Mucosa of descending colon (tissue), 3 donors: ENCODE data around the gene EVA1A. TPM values are rescaled to one million over a fixed set of nuclear protein-coding genes. Genes with fewer than 3 reads are reported as not detected.

Source experiments
- ATAC-seq: fragments of 200-7000 bp; cut with Tn5 transposase; one replicate; pipeline ENCODE4 v1.9.1; 2020; ENCODE audit warnings: mild to moderate bottlenecking, moderate library complexity
- DNase-seq, 3 donors: peaks; one replicate each; pipeline ENCODE4 v3.0.0-alpha.2; 2020
- H3K36me3 ChIP-seq: fragments of 200-600 bp; one replicate; pipeline ENCODE4 v1.8.0; 2021; ENCODE audit warnings: low read depth, mild to moderate bottlenecking
- H3K4me1 ChIP-seq: fragments of 200-600 bp; one replicate; pipeline ENCODE4 v1.8.0; 2021; ENCODE audit warnings: low read depth, mild to moderate bottlenecking
- H3K4me3 ChIP-seq: fragments of 200-600 bp; one replicate; pipeline ENCODE4 v1.8.0; 2021; ENCODE audit warnings: mild to moderate bottlenecking
- H3K9me3 ChIP-seq: fragments of 200-600 bp; one replicate; pipeline ENCODE4 v1.8.0; 2021; ENCODE audit warnings: mild to moderate bottlenecking
- intact Hi-C, 2 donors: fragments of 100-400 bp; cut with DNase I in 1 of 2; cut with micrococcal nuclease in 1 of 2; formaldehyde crosslinking; loops; one replicate each; pipeline versions ENCODE4 v1.11.0 to v1.11.1; 2022; cut with DNase I, micrococcal nuclease
- total RNA-seq, 3 donors: library from RNA; stranded (reverse); fragmentation: NEBNext Ultra II Directional in 2 of 3; extraction: Animal tissue kit (Norgen Biotek cat#: 25700) in 2 of 3; gene quantifications; one replicate each; pipeline versions ENCODE4 v1.2.1 to v1.2.4, GENCODE V29; 2021 to 2023
- TF ChIP-seq, protein P1 (sequence below): fragments of 200-600 bp; IDR thresholded peaks from one replicate; pipeline ENCODE4 v1.8.0; 2022; ENCODE audit warnings: antibody characterized with exemption, mild to moderate bottlenecking
- donor health status: DM: no; HTN: no; CAD: no; lungs with moderate emphysema.
- donor health status: DM: no; HTN: no; CAD: no.
- donor health status: DM: no; HTN: yes; CAD: no.

The EVA1A gene
- total RNA-seq, 3 donors from 2014 or later = 0.72 to 1.3 TPM; not detected in 1

- Histone ChIP-seq H3K9me3 (no peaks in the 10 kb centered on the region), H3K36me3 (no peaks in the 10 kb centered on the region), H3K4me1 (no peaks in the 10 kb centered on the region), H3K4me3 (no peak overlapping the region)
- TF ChIP-seq, protein P1, sequence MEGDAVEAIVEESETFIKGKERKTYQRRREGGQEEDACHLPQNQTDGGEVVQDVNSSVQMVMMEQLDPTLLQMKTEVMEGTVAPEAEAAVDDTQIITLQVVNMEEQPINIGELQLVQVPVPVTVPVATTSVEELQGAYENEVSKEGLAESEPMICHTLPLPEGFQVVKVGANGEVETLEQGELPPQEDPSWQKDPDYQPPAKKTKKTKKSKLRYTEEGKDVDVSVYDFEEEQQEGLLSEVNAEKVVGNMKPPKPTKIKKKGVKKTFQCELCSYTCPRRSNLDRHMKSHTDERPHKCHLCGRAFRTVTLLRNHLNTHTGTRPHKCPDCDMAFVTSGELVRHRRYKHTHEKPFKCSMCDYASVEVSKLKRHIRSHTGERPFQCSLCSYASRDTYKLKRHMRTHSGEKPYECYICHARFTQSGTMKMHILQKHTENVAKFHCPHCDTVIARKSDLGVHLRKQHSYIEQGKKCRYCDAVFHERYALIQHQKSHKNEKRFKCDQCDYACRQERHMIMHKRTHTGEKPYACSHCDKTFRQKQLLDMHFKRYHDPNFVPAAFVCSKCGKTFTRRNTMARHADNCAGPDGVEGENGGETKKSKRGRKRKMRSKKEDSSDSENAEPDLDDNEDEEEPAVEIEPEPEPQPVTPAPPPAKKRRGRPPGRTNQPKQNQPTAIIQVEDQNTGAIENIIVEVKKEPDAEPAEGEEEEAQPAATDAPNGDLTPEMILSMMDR = no peak
- ATAC-seq (no peak), DNase-seq (no peak)
- intact Hi-C loops = no loop called here
Measured at GRCh38 chr2:75577280-75577679, 16.5 kb upstream of the EVA1A start.

- TF ChIP-seq, protein P1 = no peak
- H3K9me3 ChIP-seq = no peaks in the 10 kb centered on the region
- no peak for ATAC-seq
- intact Hi-C loops = no loop called here
- no peak overlapping the region for H3K4me3 ChIP-seq
- DNase-seq = no peak
- no peaks in the 10 kb centered on the region for H3K4me1 ChIP-seq
- H3K36me3 ChIP-seq = no peaks in the 10 kb centered on the region
Measured at GRCh38 chr2:75574106-75574505, 13.4 kb upstream of the EVA1A start.

DNA sequence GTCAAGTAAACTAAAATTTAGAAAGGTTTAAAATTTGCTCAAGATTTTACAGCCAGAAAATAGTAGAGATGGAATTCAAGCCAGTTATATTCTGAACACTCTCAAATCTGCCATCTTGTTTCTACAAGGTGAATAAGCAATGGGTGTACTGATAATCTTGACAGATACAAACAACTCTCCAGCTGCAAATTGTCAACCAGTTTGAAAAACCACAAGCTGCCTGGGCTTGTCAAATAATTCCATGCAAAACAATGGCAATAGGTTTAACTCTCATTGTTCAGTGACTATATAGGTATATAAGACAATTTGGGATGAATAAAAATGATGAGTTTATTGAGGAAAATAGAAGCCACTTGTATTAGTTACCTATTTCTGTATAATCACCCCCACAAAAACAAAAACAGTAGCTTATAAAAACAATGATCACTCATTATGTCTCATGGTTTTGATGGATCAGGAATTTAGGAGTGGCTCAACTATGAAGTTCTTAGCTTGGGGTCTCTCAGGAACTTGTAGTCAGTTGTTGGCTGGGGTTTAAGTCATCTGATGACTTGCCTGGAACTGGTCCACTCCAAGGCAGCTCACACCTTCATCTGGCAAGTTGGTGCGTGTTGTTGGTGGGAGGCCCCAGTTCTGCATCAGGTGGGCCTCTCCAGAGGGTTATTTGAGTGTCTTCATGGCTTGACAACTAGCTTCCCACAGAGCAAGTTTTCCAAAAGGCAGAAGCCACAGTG, 12.6 kb upstream of the EVA1A start:
- ATAC-seq (no peak), DNase-seq (no peak)
- H3K4me1 ChIP-seq = no peaks in the 10 kb centered on the region

DNA sequence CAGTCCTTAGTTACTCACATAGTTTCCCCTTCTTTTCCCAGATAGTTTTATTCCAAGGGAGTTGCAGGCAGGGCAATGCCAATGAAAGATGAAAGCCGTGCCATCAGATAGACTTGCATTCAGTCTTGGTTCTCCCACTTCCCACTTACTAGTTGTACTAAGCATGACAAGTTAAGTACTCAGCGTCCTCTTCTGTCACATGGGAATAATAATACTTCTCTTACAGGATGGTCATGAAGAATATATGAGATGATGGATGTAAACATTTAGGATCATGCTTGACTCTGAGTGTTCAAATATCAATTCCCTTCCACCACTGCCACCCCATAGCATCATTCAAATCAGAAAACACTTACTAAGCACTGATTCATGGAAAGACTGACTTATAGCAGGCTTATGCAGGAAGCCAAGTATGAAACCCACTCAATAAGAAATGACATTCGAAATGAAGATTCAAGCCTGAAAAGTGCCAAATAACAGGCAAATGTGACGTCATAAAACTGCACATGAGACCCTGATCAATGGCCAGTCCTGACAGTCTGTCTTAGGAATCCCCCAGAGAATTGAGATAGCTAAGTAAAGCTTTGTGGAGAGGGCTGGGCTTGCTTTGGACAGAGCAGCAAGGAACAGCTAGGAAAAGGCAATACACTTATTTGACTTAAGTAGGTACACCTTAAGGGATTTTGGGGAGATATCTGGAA, 11.1 kb upstream of the EVA1A start:
- ATAC-seq (no peak), DNase-seq (no peak)
- Histone ChIP-seq H3K9me3 (no peaks in the 10 kb centered on the region), H3K4me1 (no peaks in the 10 kb centered on the region), H3K4me3 (no peak overlapping the region), H3K36me3 (no peaks in the 10 kb centered on the region)
- intact Hi-C loops = no loop called here
- TF ChIP-seq, protein P1 = no peak

More for the DNA sequence above, 12.6 kb upstream of the EVA1A start:
- Histone ChIP-seq H3K9me3 (no peaks in the 10 kb centered on the region), H3K36me3 (no peaks in the 10 kb centered on the region), H3K4me3 (no peak overlapping the region)
- TF ChIP-seq, protein P1 = no peak
- intact Hi-C loops = no loop called here

DNA sequence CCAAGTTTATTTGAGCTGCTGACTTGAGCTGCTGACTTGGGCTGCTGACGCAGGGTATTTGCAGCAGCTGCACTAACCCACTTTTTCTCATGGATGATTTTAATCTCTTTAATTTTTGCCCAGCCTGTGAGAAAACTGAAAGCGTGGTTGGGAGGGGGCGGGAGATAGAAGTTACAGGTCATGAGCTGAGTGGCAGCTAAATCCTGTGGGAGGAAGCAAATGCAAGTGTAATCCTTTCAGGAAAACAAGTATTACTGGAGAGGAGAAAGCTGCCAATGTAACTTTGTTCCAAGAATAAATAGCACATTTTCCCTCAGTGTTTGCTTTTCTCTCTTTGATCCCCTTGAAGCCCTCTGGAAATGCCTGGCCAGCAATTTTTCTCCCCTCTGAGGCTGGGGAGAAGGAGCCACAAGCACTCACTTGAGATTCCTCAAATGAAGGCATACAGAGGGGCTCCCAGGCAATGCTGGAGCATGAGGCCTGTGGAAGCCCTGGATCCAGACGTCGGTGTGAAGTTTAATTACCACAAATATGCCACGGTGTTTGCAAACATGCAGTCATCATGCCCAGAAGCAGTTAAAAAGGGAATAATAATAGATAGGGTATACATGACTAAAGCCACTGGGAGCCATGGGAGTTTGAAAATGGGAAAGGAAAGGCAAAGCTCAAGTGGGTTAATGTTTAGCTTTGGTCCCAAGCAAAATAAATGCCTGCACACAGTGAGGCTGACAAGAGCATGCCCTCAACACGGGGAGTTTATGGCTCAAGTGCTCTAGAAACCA, 10.4 kb upstream of the EVA1A start:
- no peak overlapping the region for H3K4me3 ChIP-seq
- intact Hi-C loops = no loop called here
- no peaks in the 10 kb centered on the region for H3K4me1 ChIP-seq
- no peaks in the 10 kb centered on the region for H3K36me3 ChIP-seq
- DNase-seq (peak in 1 of 3 donors; percentile 21), ATAC-seq (no peak)
- no peaks in the 10 kb centered on the region for H3K9me3 ChIP-seq
- TF ChIP-seq, protein P1 = no peak
